K562 (cell line): ENCODE measurements around the gene LY6G6F. TPM values are rescaled to one million over a fixed set of nuclear protein-coding genes. Genes with fewer than 3 reads are reported as not detected.
A peak's percentile ranks its signal among the peaks of the same experiment; 100 is the strongest.

ENCODE experiments used
- BACH1 ChIP-seq: fragments of 200-800 bp; sonication (Bioruptor generic); IDR thresholded peaks from 2 replicates; pipeline ENCODE4 v1.6.1; 2016; ENCODE audit warnings: missing genetic modification characterization, missing compliant biosample characterization
- ERF ChIP-seq: fragments of 450-650 bp; formaldehyde crosslinking; IDR thresholded peaks from 2 replicates; pipeline ENCODE4 v1.4.0; 2020; ENCODE audit warnings: mild to moderate bottlenecking, mixed read lengths
- GABPB2 ChIP-seq: fragments of 250-450 bp; sonication (Bioruptor Pico); conservative IDR thresholded peaks from 2 replicates; pipeline ENCODE4 v1.5.1; 2021; ENCODE audit warnings: mild to moderate bottlenecking
- HEY1 ChIP-seq: fragments of 250-450 bp; sonication (Bioruptor Pico); IDR thresholded peaks from 2 replicates; pipeline ENCODE4 v1.5.0; 2020; ENCODE audit warnings: mild to moderate bottlenecking, moderate library complexity, borderline replicate concordance
- IRF9 ChIP-seq: fragments of 450-650 bp; IDR thresholded peaks from 2 replicates; pipeline ENCODE4 v1.6.1; 2016; ENCODE audit warnings: missing biosample characterization, missing genetic modification characterization
- MAZ ChIP-seq, 2 experiments: fragments of 450-650 bp in 1 of 2; sonication (generic) in 1 of 2; formaldehyde crosslinking; IDR thresholded peaks in 1 of 2; conservative IDR thresholded peaks in 1 of 2; 2 replicates each; pipeline versions ENCODE4 v1.4.0 to v1.5.0; 2020; ENCODE audit warnings: mild to moderate bottlenecking in 1 of 2, missing genetic modification reagents in 1 of 2
- MEF2D ChIP-seq: conservative IDR thresholded peaks from 2 replicates; pipeline ENCODE4 v1.6.1; 2016; ENCODE audit warnings: low read depth, missing genetic modification characterization, missing compliant biosample characterization
- POLR2H ChIP-seq: IDR thresholded peaks from 2 replicates; pipeline ENCODE4 v1.6.1; 2016; ENCODE audit warnings: missing genetic modification characterization, low read depth, mild to moderate bottlenecking, control low read depth, missing compliant biosample characterization, moderate library complexity
- TCFL5 ChIP-seq: fragments of 250-450 bp; sonication (Bioruptor Pico); conservative IDR thresholded peaks from 2 replicates; pipeline ENCODE4 v1.6.1; 2021; ENCODE audit warnings: mild to moderate bottlenecking, moderate library complexity, matching md5 sums
- THAP12 ChIP-seq: fragments of 250-450 bp; sonication (Bioruptor Pico); IDR thresholded peaks from 2 replicates; pipeline ENCODE4 v1.9.0; 2021; ENCODE audit warnings: mild to moderate bottlenecking, inconsistent platforms
- TRIM28 ChIP-seq: fragments of 450-650 bp; IDR thresholded peaks from 2 replicates; pipeline ENCODE4 v1.6.1; 2017
- ZFP36 ChIP-seq: fragments of 150-350 bp; IDR thresholded peaks from 2 replicates; pipeline ENCODE4 v1.6.1; 2018; ENCODE audit warnings: low read length, low read depth; ENCODE audit not compliant: partially characterized antibody
- ZNF253 ChIP-seq: fragments of 250-450 bp; sonication (Bioruptor Pico); conservative IDR thresholded peaks from 2 replicates; pipeline ENCODE4 v1.6.1; 2021; ENCODE audit warnings: mild to moderate bottlenecking
- ZNF592 ChIP-seq: fragments of 450-650 bp; IDR thresholded peaks from 2 replicates; pipeline ENCODE4 v1.6.1; 2017; ENCODE audit warnings: antibody characterized with exemption, mild to moderate bottlenecking
- polyA plus RNA-seq, 8 experiments: library from polyadenylated mRNA; depleted of rRNA in 4 of 8; stranded (reverse) in 5 of 8; unstranded in 3 of 8; fragments of >200 nt; fragmentation: Nextera tagmentation in 2 of 8; fragmentation: Illumina TruSeq in 1 of 8; extraction: Ambion mirVana in 2 of 8; extraction: Trizol in 1 of 8; gene quantifications; 2 replicates each; pipeline versions ENCODE4 v1.2.1 to v1.2.3, GENCODE V29; 2011 to 2014; ENCODE audit warnings: inconsistent platforms in 1 of 8, missing spikeins in 1 of 8
- total RNA-seq, 7 experiments: library from RNA; depleted of rRNA in 6 of 7; stranded (reverse); fragments of >200 nt in 6 of 7; fragmentation: Illumina TruSeq in 2 of 7; extraction: Trizol in 2 of 7; gene quantifications; 2 replicates each; pipeline versions ENCODE4 v1.2.1 to v1.2.3, GENCODE V29; 2011 to 2021; ENCODE audit warnings: low replicate concordance in 1 of 7

The LY6G6F gene
- total and polyA plus RNA-seq, 9 of the 15 experiments (the other 6 are each of a cell fraction or from before 2014, with no cell fraction given) = 0.14 to 0.50 (median 0.28) TPM; not detected in 2

GRCh38 chr6:31725502-31726350 lies 19.1 kb downstream of the LY6G6F start (continued):
- TF ChIP-seq ZNF592 (no peak), TRIM28 (no peak), BACH1 (tag) (peak; percentile 40; the same call in 1 of the 2 replicates), GABPB2 (CRISPR knock-in tag) (no peak), MAZ (CRISPR knock-in tag; conservative IDR thresholded peaks at IDR 0.05 in 1 of 2, IDR thresholded peaks at IDR 0.05 in 1 of 2) (peak in 1 of 2 experiments; percentile 74; a peak in 2 of 4 replicates), IRF9 (tag) (no peak), THAP12 (CRISPR knock-in tag) (0 out of 2 replicates have a peak, but pooled peaks have one; percentile 7), TCFL5 (CRISPR knock-in tag) (peak; percentile 72; the same call in 1 of the 2 replicates), ERF (CRISPR knock-in tag) (peak; percentile 53; the same call in 1 of the 2 replicates), ZFP36 (no peak), ZNF253 (CRISPR knock-in tag) (0 out of 2 replicates have a peak, but pooled peaks have one; percentile 33), POLR2H (tag) (no peak), HEY1 (no peak), MEF2D (tag) (peak; percentile 48; the same call in 1 of the 2 replicates)
